HEK293 (cell line): ENCODE data around the gene IGFBP5.

Experiments
- CTCF ChIA-PET: fragments of 350-600 bp; formaldehyde crosslinking; extraction: SDS; loops from one replicate; lab custom pipeline; 2021; ENCODE audit warnings: antibody characterized with exemption; lab: Yijun Ruan, JAX
- POLR2A ChIA-PET: fragments of 300-600 bp; formaldehyde crosslinking; extraction: SDS; loops from one replicate; lab custom pipeline; 2020; ENCODE audit warnings: antibody characterized with exemption, inconsistent platforms; lab: Yijun Ruan, JAX
- H3K27ac ChIP-seq: fragments of 200-500 bp; sonication (Bioruptor generic); 2 replicates; pipeline ENCODE4 v1.5.1; 2014; ENCODE audit warnings: low read depth, low read length, control low read depth, inconsistent platforms; ENCODE audit errors: extremely low read depth
- H3K36me3 ChIP-seq, 2 experiments: fragments of 200-500 bp in 1 of 2; sonication (Bioruptor generic) in 1 of 2; 1 replicate in 1 of 2; 2 replicates in 1 of 2; pipeline ENCODE4 v1.5.1; 2014 to 2017; ENCODE audit warnings: inconsistent platforms in 2 of 2, low read length in 2 of 2; ENCODE audit not compliant: control insufficient read depth in 2 of 2, insufficient read depth in 1 of 2
- H3K4me1 ChIP-seq: fragments of 200-500 bp; sonication (Bioruptor generic); 2 replicates; pipeline ENCODE4 v1.5.1; 2014; ENCODE audit warnings: mild to moderate bottlenecking, low read length, inconsistent platforms; ENCODE audit not compliant: control insufficient read depth, insufficient read depth
- H3K4me3 ChIP-seq: 2 replicates; pipeline ENCODE4 v1.5.1; 2011; ENCODE audit warnings: low read depth, mild to moderate bottlenecking, control low read depth, low read length, moderate library complexity
- H3K9me3 ChIP-seq: fragments of 200-500 bp; sonication (Bioruptor generic); 2 replicates; pipeline ENCODE4 v1.5.1; 2014; ENCODE audit warnings: low read depth, low read length, inconsistent platforms; ENCODE audit not compliant: control insufficient read depth, insufficient read depth
- PRDM4 ChIP-seq: fragments of 450-650 bp; formaldehyde crosslinking; IDR thresholded peaks from 2 replicates; pipeline ENCODE4 v1.5.1; 2017; ENCODE audit warnings: missing biosample characterization, missing genetic modification characterization
- TCF7L2 ChIP-seq: IDR thresholded peaks from 2 replicates; pipeline ENCODE4 v1.6.1; 2011; ENCODE audit warnings: low read depth, mild to moderate bottlenecking, inconsistent platforms, low read length, moderate library complexity, borderline replicate concordance
- TRIM28 ChIP-seq: IDR thresholded peaks from 2 replicates; pipeline ENCODE4 v1.6.1; 2011; ENCODE audit warnings: low read length, control low read depth, borderline replicate concordance
- ZBTB20 ChIP-seq: fragments of 450-650 bp; formaldehyde crosslinking; IDR thresholded peaks from 2 replicates; pipeline ENCODE4 v1.5.1; 2016; ENCODE audit warnings: missing biosample characterization, missing genetic modification characterization
- ZNF132 ChIP-seq: fragments of 450-650 bp; formaldehyde crosslinking; IDR thresholded peaks from 2 replicates; pipeline ENCODE4 v1.5.1; 2017; ENCODE audit warnings: missing biosample characterization, missing genetic modification characterization, borderline replicate concordance
- ZNF157 ChIP-seq: fragments of 450-650 bp; formaldehyde crosslinking; IDR thresholded peaks from 2 replicates; pipeline ENCODE4 v1.5.1; 2016; ENCODE audit warnings: missing biosample characterization, missing genetic modification characterization
- ZNF223 ChIP-seq: fragments of 450-650 bp; formaldehyde crosslinking; IDR thresholded peaks from 2 replicates; pipeline ENCODE4 v1.5.1; 2016; ENCODE audit warnings: missing biosample characterization, missing genetic modification characterization
- ZNF324 ChIP-seq: fragments of 450-650 bp; formaldehyde crosslinking; IDR thresholded peaks from 2 replicates; pipeline ENCODE4 v1.5.1; 2016; ENCODE audit warnings: missing biosample characterization, missing genetic modification characterization
- ZNF558 ChIP-seq: fragments of 450-650 bp; formaldehyde crosslinking; IDR thresholded peaks from 2 replicates; pipeline ENCODE4 v1.5.1; 2016; ENCODE audit warnings: missing biosample characterization, missing genetic modification characterization
- ZNF654 ChIP-seq: fragments of 450-650 bp; formaldehyde crosslinking; IDR thresholded peaks from 2 replicates; pipeline ENCODE4 v1.5.1; 2016; ENCODE audit warnings: low read depth, missing biosample characterization, missing genetic modification characterization
- TF ChIP-seq, protein P1 (sequence below): fragments of 450-650 bp; formaldehyde crosslinking; IDR thresholded peaks from 2 replicates; pipeline ENCODE4 v1.5.1; 2016; ENCODE audit warnings: missing biosample characterization, missing genetic modification characterization, borderline replicate concordance
- TF ChIP-seq, protein P2 (sequence below): fragments of 450-650 bp; formaldehyde crosslinking; IDR thresholded peaks from 2 replicates; pipeline ENCODE4 v1.5.1; 2016; ENCODE audit warnings: missing biosample characterization, missing genetic modification characterization
- TF ChIP-seq, protein P3 (sequence below): sonication (generic); formaldehyde crosslinking; IDR thresholded peaks from 2 replicates; pipeline ENCODE4 v1.8.1; 2022; ENCODE audit warnings: mild to moderate bottlenecking, moderate library complexity, missing genetic modification reagents
- TF ChIP-seq, protein P4 (sequence below): fragments of 450-650 bp; formaldehyde crosslinking; conservative IDR thresholded peaks from 2 replicates; pipeline ENCODE4 v1.5.1; 2016; ENCODE audit warnings: low read depth, missing biosample characterization, missing genetic modification characterization
- TF ChIP-seq, protein P5 (sequence below): fragments of 450-650 bp; formaldehyde crosslinking; IDR thresholded peaks from 2 replicates; pipeline ENCODE4 v1.5.1; 2016; ENCODE audit warnings: missing biosample characterization, missing genetic modification characterization

The IGFBP5 gene

DNA sequence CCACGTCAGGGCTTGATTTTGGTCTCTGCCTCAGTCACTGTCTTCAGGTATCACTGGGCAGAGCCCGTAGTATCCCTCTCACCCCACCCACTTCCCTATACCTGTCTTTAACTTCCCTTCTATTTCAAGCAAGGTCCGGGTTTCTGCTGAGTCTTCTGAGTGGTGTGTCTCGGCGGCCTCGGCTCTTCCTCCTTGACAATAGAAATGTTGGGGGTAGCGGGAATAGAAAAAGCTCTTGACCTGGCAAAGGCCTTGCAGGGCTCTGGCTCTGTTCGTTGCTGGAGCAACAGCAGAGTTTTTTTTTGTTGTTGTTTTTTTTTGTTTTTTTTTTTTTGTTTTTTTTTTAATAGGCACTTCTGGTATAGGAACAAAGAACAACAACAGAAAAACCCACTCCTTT, 16.0 kb upstream of the IGFBP5 start (continued):
- TF ChIP-seq, protein P1, sequence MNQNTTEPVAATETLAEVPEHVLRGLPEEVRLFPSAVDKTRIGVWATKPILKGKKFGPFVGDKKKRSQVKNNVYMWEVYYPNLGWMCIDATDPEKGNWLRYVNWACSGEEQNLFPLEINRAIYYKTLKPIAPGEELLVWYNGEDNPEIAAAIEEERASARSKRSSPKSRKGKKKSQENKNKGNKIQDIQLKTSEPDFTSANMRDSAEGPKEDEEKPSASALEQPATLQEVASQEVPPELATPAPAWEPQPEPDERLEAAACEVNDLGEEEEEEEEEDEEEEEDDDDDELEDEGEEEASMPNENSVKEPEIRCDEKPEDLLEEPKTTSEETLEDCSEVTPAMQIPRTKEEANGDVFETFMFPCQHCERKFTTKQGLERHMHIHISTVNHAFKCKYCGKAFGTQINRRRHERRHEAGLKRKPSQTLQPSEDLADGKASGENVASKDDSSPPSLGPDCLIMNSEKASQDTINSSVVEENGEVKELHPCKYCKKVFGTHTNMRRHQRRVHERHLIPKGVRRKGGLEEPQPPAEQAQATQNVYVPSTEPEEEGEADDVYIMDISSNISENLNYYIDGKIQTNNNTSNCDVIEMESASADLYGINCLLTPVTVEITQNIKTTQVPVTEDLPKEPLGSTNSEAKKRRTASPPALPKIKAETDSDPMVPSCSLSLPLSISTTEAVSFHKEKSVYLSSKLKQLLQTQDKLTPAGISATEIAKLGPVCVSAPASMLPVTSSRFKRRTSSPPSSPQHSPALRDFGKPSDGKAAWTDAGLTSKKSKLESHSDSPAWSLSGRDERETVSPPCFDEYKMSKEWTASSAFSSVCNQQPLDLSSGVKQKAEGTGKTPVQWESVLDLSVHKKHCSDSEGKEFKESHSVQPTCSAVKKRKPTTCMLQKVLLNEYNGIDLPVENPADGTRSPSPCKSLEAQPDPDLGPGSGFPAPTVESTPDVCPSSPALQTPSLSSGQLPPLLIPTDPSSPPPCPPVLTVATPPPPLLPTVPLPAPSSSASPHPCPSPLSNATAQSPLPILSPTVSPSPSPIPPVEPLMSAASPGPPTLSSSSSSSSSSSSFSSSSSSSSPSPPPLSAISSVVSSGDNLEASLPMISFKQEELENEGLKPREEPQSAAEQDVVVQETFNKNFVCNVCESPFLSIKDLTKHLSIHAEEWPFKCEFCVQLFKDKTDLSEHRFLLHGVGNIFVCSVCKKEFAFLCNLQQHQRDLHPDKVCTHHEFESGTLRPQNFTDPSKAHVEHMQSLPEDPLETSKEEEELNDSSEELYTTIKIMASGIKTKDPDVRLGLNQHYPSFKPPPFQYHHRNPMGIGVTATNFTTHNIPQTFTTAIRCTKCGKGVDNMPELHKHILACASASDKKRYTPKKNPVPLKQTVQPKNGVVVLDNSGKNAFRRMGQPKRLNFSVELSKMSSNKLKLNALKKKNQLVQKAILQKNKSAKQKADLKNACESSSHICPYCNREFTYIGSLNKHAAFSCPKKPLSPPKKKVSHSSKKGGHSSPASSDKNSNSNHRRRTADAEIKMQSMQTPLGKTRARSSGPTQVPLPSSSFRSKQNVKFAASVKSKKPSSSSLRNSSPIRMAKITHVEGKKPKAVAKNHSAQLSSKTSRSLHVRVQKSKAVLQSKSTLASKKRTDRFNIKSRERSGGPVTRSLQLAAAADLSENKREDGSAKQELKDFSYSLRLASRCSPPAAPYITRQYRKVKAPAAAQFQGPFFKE (tag by site-specific recombination): no peak
- TF ChIP-seq ZNF132 (tag by site-specific recombination) (no peak), ZNF324 (tag by site-specific recombination) (no peak)

GRCh38 chr2:216710551-216711301, 15.4 kb upstream of the IGFBP5 start:
- Histone ChIP-seq H3K36me3 (no peaks in the 10 kb centered on the region), H3K9me3 (no peaks in the 10 kb centered on the region), H3K4me1 (no peaks in the 10 kb centered on the region), H3K27ac (no peak overlapping the region), H3K4me3 (no peak overlapping the region)
- no peak for TF ChIP-seq TRIM28
- no peak for TF ChIP-seq ZNF223 (tag by site-specific recombination)
- TF ChIP-seq, protein P2, sequence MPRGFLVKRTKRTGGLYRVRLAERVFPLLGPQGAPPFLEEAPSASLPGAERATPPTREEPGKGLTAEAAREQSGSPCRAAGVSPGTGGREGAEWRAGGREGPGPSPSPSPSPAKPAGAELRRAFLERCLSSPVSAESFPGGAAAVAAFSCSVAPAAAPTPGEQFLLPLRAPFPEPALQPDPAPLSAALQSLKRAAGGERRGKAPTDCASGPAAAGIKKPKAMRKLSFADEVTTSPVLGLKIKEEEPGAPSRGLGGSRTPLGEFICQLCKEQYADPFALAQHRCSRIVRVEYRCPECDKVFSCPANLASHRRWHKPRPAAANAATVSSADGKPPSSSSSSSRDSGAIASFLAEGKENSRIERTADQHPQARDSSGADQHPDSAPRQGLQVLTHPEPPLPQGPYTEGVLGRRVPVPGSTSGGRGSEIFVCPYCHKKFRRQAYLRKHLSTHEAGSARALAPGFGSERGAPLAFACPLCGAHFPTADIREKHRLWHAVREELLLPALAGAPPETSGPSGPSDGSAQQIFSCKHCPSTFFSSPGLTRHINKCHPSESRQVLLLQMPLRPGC (tag by site-specific recombination): no peak
- no peak for TF ChIP-seq ZBTB20 (tag by site-specific recombination)
- TF ChIP-seq PRDM4 (tag by site-specific recombination): no peak
- no peak for TF ChIP-seq ZNF654
- no peak for TF ChIP-seq ZNF157 (tag by site-specific recombination)
- TF ChIP-seq ZNF558 (tag by site-specific recombination): no peak
- no peak for TF ChIP-seq TCF7L2
- ChIA-PET POLR2A (no interaction called here), CTCF (interaction anchor here (0.7 kb wide), 1 partner anchor 391 kb away, joined by 4 read pairs; no protein-coding TSS in a partner anchor)

DNA sequence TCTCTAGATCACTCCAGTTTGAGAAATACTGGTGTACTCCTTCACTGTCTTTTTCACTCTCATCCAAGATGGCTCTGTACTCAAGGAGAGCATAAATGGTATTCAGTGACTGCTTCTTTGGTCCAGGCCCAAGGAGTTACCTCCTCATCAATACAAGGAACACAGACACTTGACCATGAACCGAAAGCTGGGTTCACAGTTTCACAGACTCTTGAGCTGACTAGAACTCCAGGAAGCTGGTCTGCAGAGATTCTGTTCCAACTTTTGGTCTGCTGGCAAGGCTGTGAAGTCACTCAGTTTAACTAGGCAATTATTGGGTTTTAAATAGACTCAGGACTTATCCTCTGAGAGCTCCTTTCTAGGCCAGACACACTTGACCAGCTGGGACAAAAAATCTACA, 7.4 kb upstream of the IGFBP5 start:
- no peak overlapping the region for H3K4me3 ChIP-seq
- H3K4me1 ChIP-seq: peaks cover 22% of the 10 kb centered on the region
- POLR2A ChIA-PET: no interaction called here
- no peaks in the 10 kb centered on the region for H3K36me3 ChIP-seq
- CTCF ChIA-PET: interaction anchor here (1.1 to 1.8 kb wide), 3 partner anchors 69 to 463 kb away, joined by 3 to 6 read pairs (median 5); no protein-coding TSS in a partner anchor
- no peaks in the 10 kb centered on the region for H3K9me3 ChIP-seq
- H3K27ac ChIP-seq: no peak overlapping the region
- TF ChIP-seq, protein P3, sequence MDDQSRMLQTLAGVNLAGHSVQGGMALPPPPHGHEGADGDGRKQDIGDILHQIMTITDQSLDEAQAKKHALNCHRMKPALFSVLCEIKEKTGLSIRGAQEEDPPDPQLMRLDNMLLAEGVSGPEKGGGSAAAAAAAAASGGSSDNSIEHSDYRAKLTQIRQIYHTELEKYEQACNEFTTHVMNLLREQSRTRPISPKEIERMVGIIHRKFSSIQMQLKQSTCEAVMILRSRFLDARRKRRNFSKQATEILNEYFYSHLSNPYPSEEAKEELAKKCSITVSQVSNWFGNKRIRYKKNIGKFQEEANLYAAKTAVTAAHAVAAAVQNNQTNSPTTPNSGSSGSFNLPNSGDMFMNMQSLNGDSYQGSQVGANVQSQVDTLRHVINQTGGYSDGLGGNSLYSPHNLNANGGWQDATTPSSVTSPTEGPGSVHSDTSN: no peak
- TF ChIP-seq, protein P4, sequence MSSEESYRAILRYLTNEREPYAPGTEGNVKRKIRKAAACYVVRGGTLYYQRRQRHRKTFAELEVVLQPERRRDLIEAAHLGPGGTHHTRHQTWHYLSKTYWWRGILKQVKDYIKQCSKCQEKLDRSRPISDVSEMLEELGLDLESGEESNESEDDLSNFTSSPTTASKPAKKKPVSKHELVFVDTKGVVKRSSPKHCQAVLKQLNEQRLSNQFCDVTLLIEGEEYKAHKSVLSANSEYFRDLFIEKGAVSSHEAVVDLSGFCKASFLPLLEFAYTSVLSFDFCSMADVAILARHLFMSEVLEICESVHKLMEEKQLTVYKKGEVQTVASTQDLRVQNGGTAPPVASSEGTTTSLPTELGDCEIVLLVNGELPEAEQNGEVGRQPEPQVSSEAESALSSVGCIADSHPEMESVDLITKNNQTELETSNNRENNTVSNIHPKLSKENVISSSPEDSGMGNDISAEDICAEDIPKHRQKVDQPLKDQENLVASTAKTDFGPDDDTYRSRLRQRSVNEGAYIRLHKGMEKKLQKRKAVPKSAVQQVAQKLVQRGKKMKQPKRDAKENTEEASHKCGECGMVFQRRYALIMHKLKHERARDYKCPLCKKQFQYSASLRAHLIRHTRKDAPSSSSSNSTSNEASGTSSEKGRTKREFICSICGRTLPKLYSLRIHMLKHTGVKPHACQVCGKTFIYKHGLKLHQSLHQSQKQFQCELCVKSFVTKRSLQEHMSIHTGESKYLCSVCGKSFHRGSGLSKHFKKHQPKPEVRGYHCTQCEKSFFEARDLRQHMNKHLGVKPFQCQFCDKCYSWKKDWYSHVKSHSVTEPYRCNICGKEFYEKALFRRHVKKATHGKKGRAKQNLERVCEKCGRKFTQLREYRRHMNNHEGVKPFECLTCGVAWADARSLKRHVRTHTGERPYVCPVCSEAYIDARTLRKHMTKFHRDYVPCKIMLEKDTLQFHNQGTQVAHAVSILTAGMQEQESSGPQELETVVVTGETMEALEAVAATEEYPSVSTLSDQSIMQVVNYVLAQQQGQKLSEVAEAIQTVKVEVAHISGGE: no peak
- TF ChIP-seq, protein P5, sequence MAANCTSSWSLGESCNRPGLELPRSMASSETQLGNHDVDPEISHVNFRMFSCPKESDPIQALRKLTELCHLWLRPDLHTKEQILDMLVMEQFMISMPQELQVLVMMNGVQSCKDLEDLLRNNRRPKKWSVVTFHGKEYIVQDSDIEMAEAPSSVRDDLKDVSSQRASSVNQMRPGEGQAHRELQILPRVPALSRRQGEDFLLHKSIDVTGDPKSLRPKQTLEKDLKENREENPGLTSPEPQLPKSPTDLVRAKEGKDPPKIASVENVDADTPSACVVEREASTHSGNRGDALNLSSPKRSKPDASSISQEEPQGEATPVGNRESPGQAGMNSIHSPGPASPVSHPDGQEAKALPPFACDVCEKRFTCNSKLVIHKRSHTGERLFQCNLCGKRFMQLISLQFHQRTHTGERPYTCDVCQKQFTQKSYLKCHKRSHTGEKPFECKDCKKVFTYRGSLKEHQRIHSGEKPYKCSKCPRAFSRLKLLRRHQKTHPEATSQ (tag by site-specific recombination): no peak
- TF ChIP-seq ZNF324 (tag by site-specific recombination): no peak
